Measurements from ENCODE around the gene RALGAPA2. TPM values are rescaled to one million over a fixed set of nuclear protein-coding genes. Genes with fewer than 3 reads are reported as not detected.
A peak's percentile ranks its signal among the peaks of the same experiment; 100 is the strongest.

Gene RALGAPA2
- total and polyA plus RNA-seq, 2 of the 13 experiments (the other 11 are each of a cell fraction or from before 2014, with no cell fraction given), result 13.8 to 17.7 TPM

DNA sequence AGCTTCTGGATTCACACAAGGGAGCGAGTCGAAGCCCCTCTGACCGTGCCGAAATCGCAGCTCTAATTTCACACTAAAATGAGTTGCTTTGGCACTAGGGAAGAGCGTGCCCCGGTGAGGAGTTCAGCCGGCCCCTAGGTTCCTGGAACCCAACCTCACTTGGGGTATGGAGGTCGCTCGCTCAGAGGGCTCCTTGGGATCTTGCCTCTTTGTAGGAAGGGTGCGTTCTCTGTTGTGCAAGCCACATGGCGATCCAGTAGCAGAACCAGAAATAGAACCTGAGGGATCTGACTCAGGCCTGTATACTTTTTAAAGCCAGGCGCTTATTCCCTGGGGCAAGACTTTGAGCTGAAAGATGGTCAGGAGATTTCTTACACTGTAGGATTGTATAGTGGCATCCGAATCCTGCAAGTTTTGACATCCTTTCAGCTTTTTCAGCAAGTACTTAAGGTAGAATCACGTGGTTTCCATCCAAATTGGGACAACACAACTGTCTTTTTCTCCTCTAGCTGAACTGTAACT is 861 bp upstream of the RALGAPA2 start (continued):
- no peak for TF ChIP-seq RXRB (CRISPR knock-in tag; IDR thresholded peaks at IDR 0.05; ENCODE audit: borderline replicate concordance)
- TF ChIP-seq MATR3 (CRISPR knock-in tag; IDR thresholded peaks at IDR 0.05), result no peak
- TF ChIP-seq MAF1 (CRISPR knock-in tag; IDR thresholded peaks at IDR 0.05; ENCODE audit: borderline replicate concordance), result no peak
- TF ChIP-seq ZNF432 (CRISPR knock-in tag; IDR thresholded peaks at IDR 0.05; ENCODE audit: borderline replicate concordance), result no peak
- TF ChIP-seq ZNF3 (CRISPR knock-in tag; IDR thresholded peaks at IDR 0.05), result no peak
- no peak for TF ChIP-seq FOSL1 (CRISPR knock-in tag; IDR thresholded peaks at IDR 0.05; ENCODE audit: borderline replicate concordance)
- TF ChIP-seq, protein P1, sequence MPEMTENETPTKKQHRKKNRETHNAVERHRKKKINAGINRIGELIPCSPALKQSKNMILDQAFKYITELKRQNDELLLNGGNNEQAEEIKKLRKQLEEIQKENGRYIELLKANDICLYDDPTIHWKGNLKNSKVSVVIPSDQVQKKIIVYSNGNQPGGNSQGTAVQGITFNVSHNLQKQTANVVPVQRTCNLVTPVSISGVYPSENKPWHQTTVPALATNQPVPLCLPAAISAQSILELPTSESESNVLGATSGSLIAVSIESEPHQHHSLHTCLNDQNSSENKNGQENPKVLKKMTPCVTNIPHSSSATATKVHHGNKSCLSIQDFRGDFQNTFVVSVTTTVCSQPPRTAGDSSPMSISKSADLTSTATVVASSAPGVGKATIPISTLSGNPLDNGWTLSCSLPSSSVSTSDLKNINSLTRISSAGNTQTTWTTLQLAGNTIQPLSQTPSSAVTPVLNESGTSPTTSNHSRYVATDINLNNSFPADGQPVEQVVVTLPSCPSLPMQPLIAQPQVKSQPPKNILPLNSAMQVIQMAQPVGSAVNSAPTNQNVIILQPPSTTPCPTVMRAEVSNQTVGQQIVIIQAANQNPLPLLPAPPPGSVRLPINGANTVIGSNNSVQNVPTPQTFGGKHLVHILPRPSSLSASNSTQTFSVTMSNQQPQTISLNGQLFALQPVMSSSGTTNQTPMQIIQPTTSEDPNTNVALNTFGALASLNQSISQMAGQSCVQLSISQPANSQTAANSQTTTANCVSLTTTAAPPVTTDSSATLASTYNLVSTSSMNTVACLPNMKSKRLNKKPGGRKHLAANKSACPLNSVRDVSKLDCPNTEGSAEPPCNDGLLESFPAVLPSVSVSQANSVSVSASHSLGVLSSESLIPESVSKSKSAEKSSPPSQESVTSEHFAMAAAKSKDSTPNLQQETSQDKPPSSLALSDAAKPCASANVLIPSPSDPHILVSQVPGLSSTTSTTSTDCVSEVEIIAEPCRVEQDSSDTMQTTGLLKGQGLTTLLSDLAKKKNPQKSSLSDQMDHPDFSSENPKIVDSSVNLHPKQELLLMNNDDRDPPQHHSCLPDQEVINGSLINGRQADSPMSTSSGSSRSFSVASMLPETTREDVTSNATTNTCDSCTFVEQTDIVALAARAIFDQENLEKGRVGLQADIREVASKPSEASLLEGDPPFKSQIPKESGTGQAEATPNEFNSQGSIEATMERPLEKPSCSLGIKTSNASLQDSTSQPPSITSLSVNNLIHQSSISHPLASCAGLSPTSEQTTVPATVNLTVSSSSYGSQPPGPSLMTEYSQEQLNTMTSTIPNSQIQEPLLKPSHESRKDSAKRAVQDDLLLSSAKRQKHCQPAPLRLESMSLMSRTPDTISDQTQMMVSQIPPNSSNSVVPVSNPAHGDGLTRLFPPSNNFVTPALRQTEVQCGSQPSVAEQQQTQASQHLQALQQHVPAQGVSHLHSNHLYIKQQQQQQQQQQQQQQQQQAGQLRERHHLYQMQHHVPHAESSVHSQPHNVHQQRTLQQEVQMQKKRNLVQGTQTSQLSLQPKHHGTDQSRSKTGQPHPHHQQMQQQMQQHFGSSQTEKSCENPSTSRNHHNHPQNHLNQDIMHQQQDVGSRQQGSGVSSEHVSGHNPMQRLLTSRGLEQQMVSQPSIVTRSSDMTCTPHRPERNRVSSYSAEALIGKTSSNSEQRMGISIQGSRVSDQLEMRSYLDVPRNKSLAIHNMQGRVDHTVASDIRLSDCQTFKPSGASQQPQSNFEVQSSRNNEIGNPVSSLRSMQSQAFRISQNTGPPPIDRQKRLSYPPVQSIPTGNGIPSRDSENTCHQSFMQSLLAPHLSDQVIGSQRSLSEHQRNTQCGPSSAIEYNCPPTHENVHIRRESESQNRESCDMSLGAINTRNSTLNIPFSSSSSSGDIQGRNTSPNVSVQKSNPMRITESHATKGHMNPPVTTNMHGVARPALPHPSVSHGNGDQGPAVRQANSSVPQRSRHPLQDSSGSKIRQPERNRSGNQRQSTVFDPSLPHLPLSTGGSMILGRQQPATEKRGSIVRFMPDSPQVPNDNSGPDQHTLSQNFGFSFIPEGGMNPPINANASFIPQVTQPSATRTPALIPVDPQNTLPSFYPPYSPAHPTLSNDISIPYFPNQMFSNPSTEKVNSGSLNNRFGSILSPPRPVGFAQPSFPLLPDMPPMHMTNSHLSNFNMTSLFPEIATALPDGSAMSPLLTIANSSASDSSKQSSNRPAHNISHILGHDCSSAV (CRISPR knock-in tag; IDR thresholded peaks at IDR 0.05; ENCODE audit: borderline replicate concordance), result no peak
- TF ChIP-seq ZBTB38 (CRISPR knock-in tag; IDR thresholded peaks at IDR 0.05), result 0 out of 2 replicates have a peak, but pooled peaks have one; percentile 25
- TF ChIP-seq, protein P2, sequence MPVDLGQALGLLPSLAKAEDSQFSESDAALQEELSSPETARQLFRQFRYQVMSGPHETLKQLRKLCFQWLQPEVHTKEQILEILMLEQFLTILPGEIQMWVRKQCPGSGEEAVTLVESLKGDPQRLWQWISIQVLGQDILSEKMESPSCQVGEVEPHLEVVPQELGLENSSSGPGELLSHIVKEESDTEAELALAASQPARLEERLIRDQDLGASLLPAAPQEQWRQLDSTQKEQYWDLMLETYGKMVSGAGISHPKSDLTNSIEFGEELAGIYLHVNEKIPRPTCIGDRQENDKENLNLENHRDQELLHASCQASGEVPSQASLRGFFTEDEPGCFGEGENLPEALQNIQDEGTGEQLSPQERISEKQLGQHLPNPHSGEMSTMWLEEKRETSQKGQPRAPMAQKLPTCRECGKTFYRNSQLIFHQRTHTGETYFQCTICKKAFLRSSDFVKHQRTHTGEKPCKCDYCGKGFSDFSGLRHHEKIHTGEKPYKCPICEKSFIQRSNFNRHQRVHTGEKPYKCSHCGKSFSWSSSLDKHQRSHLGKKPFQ (CRISPR knock-in tag; IDR thresholded peaks at IDR 0.05; ENCODE audit: insufficient replicate concordance), result no peak
- TF ChIP-seq, protein P3, sequence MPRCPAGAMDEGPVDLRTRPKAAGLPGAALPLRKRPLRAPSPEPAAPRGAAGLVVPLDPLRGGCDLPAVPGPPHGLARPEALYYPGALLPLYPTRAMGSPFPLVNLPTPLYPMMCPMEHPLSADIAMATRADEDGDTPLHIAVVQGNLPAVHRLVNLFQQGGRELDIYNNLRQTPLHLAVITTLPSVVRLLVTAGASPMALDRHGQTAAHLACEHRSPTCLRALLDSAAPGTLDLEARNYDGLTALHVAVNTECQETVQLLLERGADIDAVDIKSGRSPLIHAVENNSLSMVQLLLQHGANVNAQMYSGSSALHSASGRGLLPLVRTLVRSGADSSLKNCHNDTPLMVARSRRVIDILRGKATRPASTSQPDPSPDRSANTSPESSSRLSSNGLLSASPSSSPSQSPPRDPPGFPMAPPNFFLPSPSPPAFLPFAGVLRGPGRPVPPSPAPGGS (CRISPR knock-in tag; IDR thresholded peaks at IDR 0.05), result no peak
- TF ChIP-seq HNRNPLL (IDR thresholded peaks at IDR 0.05; ENCODE audit: low read depth, low read length, poor library complexity, severe bottlenecking), result no peak
- 0 out of 2 replicates have a peak, but pooled peaks have one; percentile 7 for TF ChIP-seq ZNF816 (CRISPR knock-in tag; IDR thresholded peaks at IDR 0.05; ENCODE audit: borderline replicate concordance)
- TF ChIP-seq, protein P4, sequence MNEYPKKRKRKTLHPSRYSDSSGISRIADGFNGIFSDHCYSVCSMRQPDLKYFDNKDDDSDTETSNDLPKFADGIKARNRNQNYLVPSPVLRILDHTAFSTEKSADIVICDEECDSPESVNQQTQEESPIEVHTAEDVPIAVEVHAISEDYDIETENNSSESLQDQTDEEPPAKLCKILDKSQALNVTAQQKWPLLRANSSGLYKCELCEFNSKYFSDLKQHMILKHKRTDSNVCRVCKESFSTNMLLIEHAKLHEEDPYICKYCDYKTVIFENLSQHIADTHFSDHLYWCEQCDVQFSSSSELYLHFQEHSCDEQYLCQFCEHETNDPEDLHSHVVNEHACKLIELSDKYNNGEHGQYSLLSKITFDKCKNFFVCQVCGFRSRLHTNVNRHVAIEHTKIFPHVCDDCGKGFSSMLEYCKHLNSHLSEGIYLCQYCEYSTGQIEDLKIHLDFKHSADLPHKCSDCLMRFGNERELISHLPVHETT (CRISPR knock-in tag; conservative IDR thresholded peaks at IDR 0.05), result no peak
- TF ChIP-seq ZNF101 (CRISPR knock-in tag; IDR thresholded peaks at IDR 0.05; ENCODE audit: borderline replicate concordance, low read depth), result no peak
- no peak for TF ChIP-seq TSC22D2 (CRISPR knock-in tag; IDR thresholded peaks at IDR 0.05; ENCODE audit: borderline replicate concordance)
- TF ChIP-seq, protein P5, sequence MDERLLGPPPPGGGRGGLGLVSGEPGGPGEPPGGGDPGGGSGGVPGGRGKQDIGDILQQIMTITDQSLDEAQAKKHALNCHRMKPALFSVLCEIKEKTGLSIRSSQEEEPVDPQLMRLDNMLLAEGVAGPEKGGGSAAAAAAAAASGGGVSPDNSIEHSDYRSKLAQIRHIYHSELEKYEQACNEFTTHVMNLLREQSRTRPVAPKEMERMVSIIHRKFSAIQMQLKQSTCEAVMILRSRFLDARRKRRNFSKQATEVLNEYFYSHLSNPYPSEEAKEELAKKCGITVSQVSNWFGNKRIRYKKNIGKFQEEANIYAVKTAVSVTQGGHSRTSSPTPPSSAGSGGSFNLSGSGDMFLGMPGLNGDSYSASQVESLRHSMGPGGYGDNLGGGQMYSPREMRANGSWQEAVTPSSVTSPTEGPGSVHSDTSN (CRISPR knock-in tag; IDR thresholded peaks at IDR 0.05), result no peak

All from HepG2 (cell line).